GM18511 (cell line): ENCODE data around the gene WWC2.
"Not testable (repeated sequence)": the region's sequence is repeated elsewhere in the genome, so short reads cannot be mapped to it uniquely, and the experiment has no call there.

Experiments
- ATAC-seq: cut with Tn5 transposase; IDR thresholded peaks from one replicate; pipeline ENCODE4 v1.9.1; 2021; ENCODE audit warnings: mild to moderate bottlenecking, moderate library complexity; ENCODE audit not compliant: unreplicated experiment

WWC2 gene

GRCh38 chr4:183171484-183172267, 72.6 kb downstream of the WWC2 start:
- no peak for ATAC-seq

- no peak for ATAC-seq
Measured at GRCh38 chr4:183172881-183173280, 73.8 kb downstream of the WWC2 start.

- ATAC-seq, result no peak
Measured at GRCh38 chr4:183173580-183174526, 74.8 kb downstream of the WWC2 start.

GRCh38 chr4:183175631-183176232, 76.7 kb downstream of the WWC2 start:
- ATAC-seq, result no peak

GRCh38 chr4:183177001-183177400, 77.9 kb downstream of the WWC2 start:
- no peak for ATAC-seq

- no peak for ATAC-seq
Measured at GRCh38 chr4:183178201-183178600, 79.1 kb downstream of the WWC2 start.

- no peak for ATAC-seq
Measured at GRCh38 chr4:183180096-183180495, 81.0 kb downstream of the WWC2 start.

GRCh38 chr4:183180621-183181020, 81.6 kb downstream of the WWC2 start:
- no peak for ATAC-seq

- ATAC-seq, result no peak
Measured at GRCh38 chr4:183181081-183181480, 82.0 kb downstream of the WWC2 start.

GRCh38 chr4:183182873-183183725, 84.0 kb downstream of the WWC2 start:
- ATAC-seq, result peak; percentile 49

- no peak for ATAC-seq
Measured at GRCh38 chr4:183183906-183184535, 85.0 kb downstream of the WWC2 start.

- ATAC-seq, result peak; percentile 58
Measured at GRCh38 chr4:183185018-183185417, 86.0 kb downstream of the WWC2 start.

GRCh38 chr4:183185559-183185958, 86.5 kb downstream of the WWC2 start:
- ATAC-seq, result no peak

- no peak for ATAC-seq
Measured at GRCh38 chr4:183186813-183187212, 87.8 kb downstream of the WWC2 start.

- no peak for ATAC-seq
Measured at GRCh38 chr4:183190900-183191527, 92.0 kb downstream of the WWC2 start.

GRCh38 chr4:183191630-183192029, 92.6 kb downstream of the WWC2 start:
- ATAC-seq, result no peak

- no peak for ATAC-seq
Measured at GRCh38 chr4:183192571-183192970, 93.5 kb downstream of the WWC2 start.

GRCh38 chr4:183193730-183194338, 94.8 kb downstream of the WWC2 start:
- ATAC-seq, result not testable (repeated sequence)

GRCh38 chr4:183195534-183195933, 96.5 kb downstream of the WWC2 start:
- ATAC-seq, result no peak
